IMR-90 (cell line): ENCODE results near the gene BRAP.

Source experiments
- CEBPB ChIP-seq: IDR thresholded peaks from 2 replicates; pipeline ENCODE4 v1.6.1; 2012; ENCODE audit warnings: low read depth, low read length, improper control_type of control experiment
- CTCF ChIP-seq: conservative IDR thresholded peaks from 2 replicates; pipeline ENCODE4 v1.5.1; 2012; ENCODE audit warnings: mild to moderate bottlenecking, low read depth, low read length, improper control_type of control experiment
- FOS ChIP-seq: fragments of 150-350 bp; IDR thresholded peaks from 2 replicates; pipeline ENCODE4 v1.6.1; 2016; ENCODE audit warnings: low read depth, low read length
- MAFK ChIP-seq: IDR thresholded peaks from 2 replicates; pipeline ENCODE4 v1.6.1; 2012; ENCODE audit warnings: low read depth, low read length, improper control_type of control experiment
- NFE2L2 ChIP-seq: fragments of 150-350 bp; IDR thresholded peaks from 2 replicates; pipeline ENCODE4 v1.6.1; 2016; ENCODE audit warnings: low read depth, mild to moderate bottlenecking, low read length
- POLR2A ChIP-seq: IDR thresholded peaks from 2 replicates; pipeline ENCODE4 v1.6.1; 2012; ENCODE audit warnings: mild to moderate bottlenecking, low read depth, low read length
- RCOR1 ChIP-seq: IDR thresholded peaks from 2 replicates; pipeline ENCODE4 v1.6.1; 2012; ENCODE audit warnings: mild to moderate bottlenecking, low read length, improper control_type of control experiment; ENCODE audit not compliant: insufficient replicate concordance
- RFX5 ChIP-seq: IDR thresholded peaks from 2 replicates; pipeline ENCODE4 v1.8.0; 2012; ENCODE audit warnings: low read depth, mild to moderate bottlenecking, low read length, moderate library complexity
- SMC3 ChIP-seq: fragments of 150-350 bp; IDR thresholded peaks from 2 replicates; pipeline ENCODE4 v1.6.1; 2016; ENCODE audit warnings: low read depth, mild to moderate bottlenecking, antibody characterized with exemption, low read length, moderate library complexity

- TF ChIP-seq POLR2A (no peak), MAFK (no peak), NFE2L2 (no peak), RFX5 (no peak), CEBPB (no peak), CTCF (no peak), FOS (no peak), SMC3 (no peak; the same call in 1 of the 2 replicates), RCOR1 (no peak)
Measured at GRCh38 chr12:111692575-111693210, 6.9 kb upstream of the BRAP start.
